Measurements from ENCODE around the gene CDH6. TPM values are rescaled to one million over a fixed set of nuclear protein-coding genes. Genes with fewer than 3 reads are reported as not detected.

CDH6 gene
- total and polyA plus RNA-seq, 2 donors, result 3.9 to 18.9 TPM

DNA sequence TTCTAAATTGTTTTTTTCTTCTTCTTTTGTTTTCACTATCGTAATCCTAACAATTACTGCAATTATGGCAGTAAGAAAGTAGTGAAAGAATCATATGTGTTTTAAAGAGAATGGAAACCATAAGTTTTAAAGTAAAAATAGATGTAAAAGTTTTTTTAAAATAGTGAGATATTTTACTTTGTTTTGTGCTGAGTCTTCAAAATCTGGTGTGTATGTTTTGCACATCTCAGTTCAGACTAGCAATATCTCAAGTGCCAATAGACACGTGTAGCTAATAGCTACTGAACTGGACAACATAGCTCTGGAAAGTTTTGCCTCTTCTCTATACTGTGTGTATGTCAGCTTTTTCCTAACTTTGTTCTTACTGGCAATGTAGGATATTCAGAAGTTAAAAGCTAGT is 45.0 kb downstream of the CDH6 start:
- no peak for DNase-seq (ENCODE audit: extremely low spot score)
- Histone ChIP-seq H3K27ac (ENCODE audit: low read depth) (no peak overlapping the region), H3K4me1 (ENCODE audit: insufficient read depth) (no peaks in the 10 kb centered on the region), H3K4me3 (ENCODE audit: low read depth, low read length) (no peak overlapping the region), H3K36me3 (ENCODE audit: insufficient read depth) (no peaks in the 10 kb centered on the region)
- WGBS, result 75% methylated on average over 2 of the region's 2 CpGs

DNA sequence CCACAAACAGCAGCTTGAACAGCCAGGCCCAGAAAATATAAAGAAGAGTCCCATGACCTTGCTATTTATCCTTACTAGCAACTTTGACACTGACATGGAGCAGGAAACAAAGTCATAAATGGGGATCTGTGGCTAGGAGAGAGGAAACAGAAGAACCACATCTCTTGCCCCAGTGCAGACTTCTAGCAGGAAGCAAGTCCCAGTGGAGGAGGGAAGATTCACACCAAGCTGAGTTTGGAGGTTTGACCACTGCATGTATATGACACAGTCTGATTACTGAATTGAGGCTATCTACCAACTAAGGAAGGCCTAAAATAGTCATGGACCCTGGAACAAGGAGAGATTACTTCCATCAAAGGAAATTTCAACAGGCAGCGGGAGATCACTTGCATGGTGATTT is 51.4 kb downstream of the CDH6 start:
- Histone ChIP-seq H3K36me3 (ENCODE audit: insufficient read depth) (no peaks in the 10 kb centered on the region), H3K27ac (ENCODE audit: low read depth) (no peak overlapping the region), H3K4me1 (ENCODE audit: insufficient read depth) (no peaks in the 10 kb centered on the region), H3K4me3 (ENCODE audit: low read depth, low read length) (no peak overlapping the region)
- DNase-seq (ENCODE audit: extremely low spot score), result no peak
- WGBS, result 90% methylated on average over 1 of the region's 1 CpG

DNA sequence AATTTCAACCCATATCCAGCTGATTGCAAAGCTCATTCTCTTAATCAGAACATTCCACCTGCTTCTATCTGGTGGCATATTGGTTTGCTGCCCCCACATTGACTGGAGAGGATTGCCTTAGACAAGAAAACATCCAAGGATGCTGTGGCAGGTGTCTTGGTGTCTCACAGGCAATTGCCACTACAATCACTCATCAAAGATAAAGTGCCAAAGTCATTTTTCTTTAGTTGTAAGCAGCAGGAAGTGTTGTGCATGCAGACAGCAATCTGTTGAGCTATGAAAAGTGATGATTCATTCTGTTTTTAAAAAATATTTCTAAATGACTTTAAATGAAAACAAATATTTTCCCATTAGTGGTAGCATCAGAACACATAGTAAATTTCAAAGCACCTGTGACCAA is 53.9 kb downstream of the CDH6 start:
- Histone ChIP-seq H3K4me3 (ENCODE audit: low read depth, low read length) (no peak overlapping the region), H3K36me3 (ENCODE audit: insufficient read depth) (no peaks in the 10 kb centered on the region), H3K27ac (ENCODE audit: low read depth) (no peak overlapping the region), H3K4me1 (ENCODE audit: insufficient read depth) (no peaks in the 10 kb centered on the region)
- DNase-seq (ENCODE audit: extremely low spot score), result no peak

DNA sequence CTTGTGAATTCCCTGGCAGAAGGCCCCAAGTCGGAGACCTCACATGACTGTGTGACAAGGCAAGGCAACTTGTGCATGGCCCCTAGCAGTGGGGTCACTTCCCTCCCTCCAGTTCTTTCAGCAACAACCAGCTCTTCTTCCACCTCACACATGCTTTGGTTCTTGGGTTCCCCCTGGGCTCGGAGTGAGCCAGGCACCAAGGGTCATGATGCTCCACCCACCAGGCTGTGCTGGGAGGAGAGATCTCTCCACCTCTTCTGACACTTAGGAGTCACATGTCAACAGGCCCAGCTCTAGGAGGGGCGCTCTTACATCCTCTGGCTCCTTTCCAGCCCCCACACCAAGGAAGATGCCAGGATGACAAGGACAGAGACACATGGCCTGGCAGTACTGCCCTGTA is 56.7 kb downstream of the CDH6 start:
- Histone ChIP-seq H3K4me1 (ENCODE audit: insufficient read depth) (no peaks in the 10 kb centered on the region), H3K4me3 (ENCODE audit: low read depth, low read length) (no peak overlapping the region), H3K27ac (ENCODE audit: low read depth) (no peak overlapping the region), H3K36me3 (ENCODE audit: insufficient read depth) (no peaks in the 10 kb centered on the region)
- no peak for DNase-seq (ENCODE audit: extremely low spot score)
- 93% methylated on average over 3 of the region's 3 CpGs for WGBS

DNA sequence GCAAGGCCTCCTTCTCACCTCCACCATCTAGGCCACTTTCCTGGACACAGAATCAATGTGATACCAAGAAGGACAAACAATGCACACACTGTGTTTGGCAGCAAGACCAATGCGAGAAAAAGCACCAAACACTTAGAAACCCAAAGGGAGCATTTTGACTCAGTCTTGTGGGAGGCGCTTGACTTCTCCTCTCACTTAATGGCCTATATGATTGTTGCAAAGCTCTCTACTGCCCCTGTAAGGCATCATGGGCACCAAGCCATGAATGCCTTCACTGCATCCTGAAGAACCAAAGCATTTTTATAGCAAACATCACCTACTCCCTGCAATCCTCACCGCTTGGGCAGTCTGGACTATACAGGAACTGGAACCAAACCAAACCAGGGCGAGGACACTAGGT is 57.5 kb downstream of the CDH6 start:
- Histone ChIP-seq H3K36me3 (ENCODE audit: insufficient read depth) (no peaks in the 10 kb centered on the region), H3K4me1 (ENCODE audit: insufficient read depth) (no peaks in the 10 kb centered on the region), H3K27ac (ENCODE audit: low read depth) (no peak overlapping the region), H3K4me3 (ENCODE audit: low read depth, low read length) (no peak overlapping the region)
- WGBS, result 90% methylated on average over 4 of the region's 4 CpGs
- no peak for DNase-seq (ENCODE audit: extremely low spot score)

DNA sequence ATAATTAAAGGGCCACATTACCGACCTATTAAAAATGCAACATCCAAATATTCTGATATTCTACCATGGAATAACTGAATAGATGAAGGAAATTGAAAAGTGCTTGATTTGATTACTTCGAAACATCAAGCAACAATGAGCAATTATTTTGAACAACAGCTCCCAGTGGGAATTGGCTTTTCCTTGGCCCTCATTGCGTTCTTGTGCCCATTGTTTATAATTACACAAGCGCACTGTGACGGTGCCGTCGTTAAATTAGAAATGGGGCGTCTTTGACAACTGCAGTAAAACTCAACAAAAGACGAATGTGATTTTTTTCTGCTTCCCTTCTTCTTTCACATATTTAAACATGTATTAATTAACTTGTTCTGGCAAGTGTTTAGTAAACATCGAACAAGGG is 61.6 kb downstream of the CDH6 start:
- Histone ChIP-seq H3K27ac (ENCODE audit: low read depth) (no peak overlapping the region), H3K36me3 (ENCODE audit: insufficient read depth) (no peaks in the 10 kb centered on the region), H3K4me3 (ENCODE audit: low read depth, low read length) (no peak overlapping the region), H3K4me1 (ENCODE audit: insufficient read depth) (no peaks in the 10 kb centered on the region)
- 73% methylated on average over 10 of the region's 10 CpGs for WGBS
- DNase-seq (ENCODE audit: extremely low spot score), result no peak

DNA sequence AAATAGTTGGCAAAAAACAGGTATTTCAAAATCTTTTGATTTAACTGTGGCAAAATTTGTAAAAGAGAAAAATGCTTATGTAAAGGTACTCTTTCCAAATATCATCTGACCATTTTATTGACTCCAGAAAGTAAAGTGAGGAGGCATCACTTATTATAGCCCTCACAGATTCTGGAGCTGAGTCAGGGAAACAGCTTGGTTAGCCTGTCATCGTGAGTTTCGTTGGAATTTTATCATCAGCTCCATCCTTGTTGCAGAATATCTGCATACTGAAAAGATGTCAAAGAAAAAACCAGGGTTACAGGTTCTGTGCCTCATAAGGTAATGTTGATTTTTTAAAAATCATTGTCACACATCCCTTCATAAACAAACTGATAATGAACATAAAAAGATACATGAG is 74.8 kb downstream of the CDH6 start:
- no peaks in the 10 kb centered on the region for H3K36me3 ChIP-seq (ENCODE audit: insufficient read depth)
- 26% methylated on average over 2 of the region's 2 CpGs for WGBS
- no peak overlapping the region for H3K4me3 ChIP-seq (ENCODE audit: low read depth, low read length)
- H3K27ac ChIP-seq (ENCODE audit: low read depth), result no peak overlapping the region
- no peak for DNase-seq (ENCODE audit: extremely low spot score)
- H3K4me1 ChIP-seq (ENCODE audit: insufficient read depth), result no peaks in the 10 kb centered on the region

DNA sequence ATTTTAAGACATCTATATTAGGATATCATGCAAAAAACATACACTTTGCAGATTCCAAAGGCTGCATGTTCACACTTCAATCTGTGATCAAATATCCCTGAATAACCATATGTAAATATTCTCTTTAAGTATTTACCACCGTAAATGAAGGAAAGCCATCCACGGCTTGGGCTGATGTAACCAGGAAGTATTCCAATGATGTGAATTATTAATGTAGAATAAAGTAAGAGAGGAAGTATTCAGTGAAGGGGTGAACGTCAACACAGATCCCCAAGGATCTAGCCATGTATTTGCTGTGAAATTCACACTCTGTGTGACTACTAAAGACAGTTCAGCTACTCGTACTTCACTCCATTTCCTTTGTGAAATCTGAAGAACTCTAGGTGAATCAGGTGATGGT is 75.2 kb downstream of the CDH6 start:
- Histone ChIP-seq H3K4me1 (ENCODE audit: insufficient read depth) (no peaks in the 10 kb centered on the region), H3K4me3 (ENCODE audit: low read depth, low read length) (no peak overlapping the region), H3K36me3 (ENCODE audit: insufficient read depth) (no peaks in the 10 kb centered on the region), H3K27ac (ENCODE audit: low read depth) (no peak overlapping the region)
- WGBS, result 57% methylated on average over 4 of the region's 4 CpGs
- no peak for DNase-seq (ENCODE audit: extremely low spot score)

DNA sequence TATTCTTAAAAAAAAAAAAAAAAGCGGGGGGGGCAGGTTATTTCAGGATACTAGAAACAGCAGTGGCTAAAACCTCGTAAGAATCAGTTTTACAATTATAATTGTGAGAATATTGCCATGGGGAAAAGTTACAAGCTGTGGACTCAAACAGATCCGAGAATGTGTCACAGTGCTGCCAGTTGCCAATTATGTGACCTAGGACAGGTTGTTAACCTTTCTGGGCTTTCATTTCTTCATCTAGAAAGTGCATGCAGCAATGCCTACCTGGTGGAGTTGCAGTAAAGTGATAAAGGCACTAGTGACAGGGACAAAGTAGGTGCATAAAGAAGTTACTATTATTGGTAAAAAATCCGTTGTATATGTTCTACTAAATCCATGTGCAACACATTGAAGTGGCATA is 75.8 kb downstream of the CDH6 start:
- Histone ChIP-seq H3K4me3 (ENCODE audit: low read depth, low read length) (no peak overlapping the region), H3K4me1 (ENCODE audit: insufficient read depth) (no peaks in the 10 kb centered on the region), H3K36me3 (ENCODE audit: insufficient read depth) (no peaks in the 10 kb centered on the region), H3K27ac (ENCODE audit: low read depth) (no peak overlapping the region)
- no peak for DNase-seq (ENCODE audit: extremely low spot score)
- 59% methylated on average over 4 of the region's 4 CpGs for WGBS

DNA sequence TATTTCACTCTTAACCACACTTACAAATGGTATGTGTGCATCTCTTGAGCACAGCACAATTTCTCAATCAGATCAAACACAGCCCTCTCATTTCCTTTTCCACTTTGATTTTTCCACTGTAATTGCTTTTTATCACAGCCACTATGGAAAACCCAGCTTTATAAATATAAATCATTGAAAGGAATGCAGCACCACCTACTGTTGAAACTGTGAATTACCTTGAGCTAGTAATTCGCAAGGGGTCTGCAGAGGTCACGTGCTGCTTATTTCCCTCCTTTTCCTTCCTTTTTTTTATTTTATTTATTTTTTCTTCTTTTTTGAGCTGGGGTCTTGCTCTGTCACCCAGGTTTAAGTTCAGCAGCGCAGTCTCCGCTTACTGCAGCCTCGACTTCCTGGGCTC is 76.9 kb downstream of the CDH6 start:
- no peak for DNase-seq (ENCODE audit: extremely low spot score)
- no peak overlapping the region for H3K27ac ChIP-seq (ENCODE audit: low read depth)
- H3K4me3 ChIP-seq (ENCODE audit: low read depth, low read length), result no peak overlapping the region
- 88% methylated on average over 5 of the region's 5 CpGs for WGBS
- no peaks in the 10 kb centered on the region for H3K4me1 ChIP-seq (ENCODE audit: insufficient read depth)
- H3K36me3 ChIP-seq (ENCODE audit: insufficient read depth), result no peaks in the 10 kb centered on the region

DNA sequence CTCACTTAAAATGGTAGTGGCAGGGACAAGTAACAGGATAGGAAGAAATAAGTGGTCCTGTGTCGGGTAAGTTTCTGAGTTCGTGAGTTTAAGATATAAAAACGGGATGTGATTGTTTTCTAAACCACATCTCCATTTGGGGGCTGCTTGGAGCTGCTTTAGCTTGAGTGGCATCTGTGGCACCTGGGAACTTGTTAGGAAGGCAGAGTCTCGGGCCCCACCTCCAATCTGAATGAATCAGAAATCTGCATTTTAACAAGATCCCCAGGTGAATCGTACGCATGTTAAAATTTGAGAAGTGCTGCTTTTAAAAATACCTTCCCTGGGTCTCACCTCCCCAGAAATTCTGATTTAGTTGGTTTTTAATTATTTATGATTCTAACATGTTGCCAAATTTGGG is 78.1 kb downstream of the CDH6 start:
- Histone ChIP-seq H3K4me3 (ENCODE audit: low read depth, low read length) (no peak overlapping the region), H3K4me1 (ENCODE audit: insufficient read depth) (no peaks in the 10 kb centered on the region), H3K27ac (ENCODE audit: low read depth) (no peak overlapping the region), H3K36me3 (ENCODE audit: insufficient read depth) (no peaks in the 10 kb centered on the region)
- 82% methylated on average over 6 of the region's 6 CpGs for WGBS
- DNase-seq (ENCODE audit: extremely low spot score), result no peak

DNA sequence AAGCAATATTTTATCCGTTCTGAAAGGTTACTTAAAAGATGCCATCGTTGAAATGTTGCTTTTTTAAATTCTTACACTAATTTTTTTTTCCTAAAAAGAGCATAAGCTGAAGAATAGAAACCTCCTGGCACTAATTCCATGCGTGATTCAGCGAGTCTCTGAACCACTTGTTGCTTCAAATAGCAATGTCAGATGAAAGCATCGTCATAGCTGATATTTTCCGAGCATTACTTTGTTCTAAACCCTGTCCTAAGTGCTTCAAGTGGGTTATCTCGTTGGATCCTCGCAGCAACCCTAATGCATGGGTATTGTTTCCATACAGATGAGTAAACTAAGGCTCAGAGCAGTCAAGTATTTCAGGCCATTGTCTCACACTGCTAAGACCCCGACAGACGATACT is 79.7 kb downstream of the CDH6 start:
- no peak overlapping the region for H3K27ac ChIP-seq (ENCODE audit: low read depth)
- H3K4me1 ChIP-seq (ENCODE audit: insufficient read depth), result no peaks in the 10 kb centered on the region
- whole genome bisulfite sequencing, result 84% methylated on average over 10 of the region's 10 CpGs
- no peak for DNase-seq (ENCODE audit: extremely low spot score)
- no peaks in the 10 kb centered on the region for H3K36me3 ChIP-seq (ENCODE audit: insufficient read depth)
- H3K4me3 ChIP-seq (ENCODE audit: low read depth, low read length), result no peak overlapping the region

DNA sequence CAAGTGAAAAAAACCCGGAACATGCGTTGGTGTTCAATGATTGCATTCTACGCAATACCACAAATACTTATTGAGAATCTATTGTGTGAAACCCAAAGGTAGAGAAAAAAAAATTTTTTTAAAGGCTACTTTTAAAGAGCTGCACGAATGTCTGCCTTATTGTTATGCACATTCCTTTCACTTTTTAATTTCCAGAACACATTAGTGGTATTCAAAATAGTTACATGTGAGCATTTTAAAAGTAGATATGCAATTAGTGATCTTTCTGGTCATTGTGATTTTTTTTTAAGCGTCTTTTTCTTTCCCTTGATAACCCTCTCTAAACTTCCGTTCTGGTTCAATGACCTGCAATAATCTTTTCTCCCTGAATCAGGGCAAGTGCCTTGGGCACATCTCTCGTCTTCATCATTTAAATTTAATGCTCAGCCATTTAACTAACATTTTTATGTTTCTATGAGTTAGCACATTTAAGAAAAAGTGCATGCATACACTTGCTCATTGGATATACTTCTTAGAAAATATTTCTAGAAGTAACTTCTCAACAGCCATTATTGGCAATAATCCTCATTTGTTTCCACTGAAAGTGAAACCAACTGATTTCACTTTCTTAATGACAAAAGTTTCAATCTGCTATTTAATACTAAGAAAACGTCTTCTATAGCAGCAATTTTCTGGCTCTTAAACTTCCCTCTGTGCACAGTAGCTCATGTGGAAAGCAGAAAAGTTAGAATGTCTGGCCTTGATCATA is 80.3 kb downstream of the CDH6 start:
- H3K36me3 ChIP-seq (ENCODE audit: insufficient read depth), result no peaks in the 10 kb centered on the region
- no peak for DNase-seq (ENCODE audit: extremely low spot score)
- H3K4me3 ChIP-seq (ENCODE audit: low read depth, low read length), result no peak overlapping the region
- WGBS, result 76% methylated on average over 8 of the region's 8 CpGs
- H3K4me1 ChIP-seq (ENCODE audit: insufficient read depth), result no peaks in the 10 kb centered on the region
- H3K27ac ChIP-seq (ENCODE audit: low read depth), result no peak overlapping the region

DNA sequence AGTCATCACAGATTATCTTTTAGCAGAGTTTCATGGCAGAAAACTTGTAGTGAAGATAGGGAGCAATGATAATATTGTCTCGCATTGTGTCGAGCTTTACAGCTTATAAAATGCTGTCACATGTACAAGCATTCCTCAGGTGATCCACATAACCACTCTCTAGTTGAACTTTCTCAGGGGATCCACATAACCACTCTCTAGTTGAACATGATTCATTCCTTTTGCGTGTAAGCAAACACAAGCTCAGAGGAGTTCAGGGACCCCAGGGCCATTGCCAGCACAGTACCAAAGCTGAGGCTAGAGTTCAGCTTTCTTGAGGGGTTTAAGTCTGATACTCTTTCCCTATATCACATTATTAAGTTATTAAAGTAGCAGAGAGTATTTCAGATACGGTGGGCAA is 86.7 kb downstream of the CDH6 start:
- Histone ChIP-seq H3K4me3 (ENCODE audit: low read depth, low read length) (no peak overlapping the region), H3K4me1 (ENCODE audit: insufficient read depth) (no peaks in the 10 kb centered on the region), H3K27ac (ENCODE audit: low read depth) (no peak overlapping the region), H3K36me3 (ENCODE audit: insufficient read depth) (no peaks in the 10 kb centered on the region)
- DNase-seq (ENCODE audit: extremely low spot score), result no peak
- WGBS, result 70% methylated on average over 4 of the region's 4 CpGs

DNA sequence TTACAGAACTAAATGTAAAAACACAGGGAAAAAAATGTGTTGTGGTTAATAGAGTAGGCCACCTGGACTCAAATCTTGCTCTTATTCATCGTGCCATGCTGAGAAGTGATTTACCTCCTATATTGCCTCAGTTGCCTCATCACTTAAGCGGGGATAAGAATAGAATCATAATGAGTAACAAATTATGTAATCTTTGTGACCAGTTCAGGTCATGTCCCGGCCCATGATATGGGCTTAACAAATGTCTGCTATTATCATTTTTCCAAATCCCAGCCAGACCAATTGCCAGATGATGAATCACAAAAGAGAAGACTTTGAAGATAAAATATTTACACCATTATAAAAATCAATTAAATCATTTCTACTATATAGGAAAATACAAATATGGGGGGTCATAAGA is 89.8 kb downstream of the CDH6 start:
- no peak overlapping the region for H3K4me3 ChIP-seq (ENCODE audit: low read depth, low read length)
- WGBS, result 39% methylated on average over 3 of the region's 3 CpGs
- H3K4me1 ChIP-seq (ENCODE audit: insufficient read depth), result no peaks in the 10 kb centered on the region
- DNase-seq (ENCODE audit: extremely low spot score), result no peak
- H3K27ac ChIP-seq (ENCODE audit: low read depth), result no peak overlapping the region
- H3K36me3 ChIP-seq (ENCODE audit: insufficient read depth), result no peaks in the 10 kb centered on the region

Data from urinary bladder (tissue), 4 donors.